HUDEP-2 (cell line): Measurements from ENCODE around the gene DPH1.
A peak's percentile ranks its signal among the peaks of the same experiment; 100 is the strongest.

ENCODE experiments used
- DNase-seq, 76 experiments: peaks; one replicate each; lab custom pipeline; 2025; ENCODE audit not compliant: unreplicated experiment in 76 of 76; lab: John Stamatoyannopoulos, UW

The DPH1 gene

DNA sequence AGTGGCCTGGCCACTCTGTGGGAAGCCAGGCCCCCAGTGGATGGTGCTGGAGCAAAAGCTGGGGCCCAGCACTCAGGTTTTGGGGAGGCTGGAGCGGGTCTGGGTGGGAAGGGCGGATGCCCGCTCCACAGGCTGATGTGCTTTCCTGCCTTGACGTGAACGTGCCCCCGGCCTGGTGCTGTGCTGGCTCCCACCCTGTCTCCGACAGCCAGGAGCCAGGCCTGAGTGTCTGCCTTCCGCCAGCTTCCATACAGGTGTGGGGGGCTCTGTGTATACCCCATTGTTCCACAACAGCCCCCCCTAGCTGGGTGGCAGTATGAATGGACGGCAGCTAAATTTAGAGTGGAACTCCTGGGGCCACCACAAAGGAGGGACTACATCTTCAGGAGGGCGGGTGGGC is 45.0 kb downstream of the DPH1 start:
- no peak for DNase-seq

DNA sequence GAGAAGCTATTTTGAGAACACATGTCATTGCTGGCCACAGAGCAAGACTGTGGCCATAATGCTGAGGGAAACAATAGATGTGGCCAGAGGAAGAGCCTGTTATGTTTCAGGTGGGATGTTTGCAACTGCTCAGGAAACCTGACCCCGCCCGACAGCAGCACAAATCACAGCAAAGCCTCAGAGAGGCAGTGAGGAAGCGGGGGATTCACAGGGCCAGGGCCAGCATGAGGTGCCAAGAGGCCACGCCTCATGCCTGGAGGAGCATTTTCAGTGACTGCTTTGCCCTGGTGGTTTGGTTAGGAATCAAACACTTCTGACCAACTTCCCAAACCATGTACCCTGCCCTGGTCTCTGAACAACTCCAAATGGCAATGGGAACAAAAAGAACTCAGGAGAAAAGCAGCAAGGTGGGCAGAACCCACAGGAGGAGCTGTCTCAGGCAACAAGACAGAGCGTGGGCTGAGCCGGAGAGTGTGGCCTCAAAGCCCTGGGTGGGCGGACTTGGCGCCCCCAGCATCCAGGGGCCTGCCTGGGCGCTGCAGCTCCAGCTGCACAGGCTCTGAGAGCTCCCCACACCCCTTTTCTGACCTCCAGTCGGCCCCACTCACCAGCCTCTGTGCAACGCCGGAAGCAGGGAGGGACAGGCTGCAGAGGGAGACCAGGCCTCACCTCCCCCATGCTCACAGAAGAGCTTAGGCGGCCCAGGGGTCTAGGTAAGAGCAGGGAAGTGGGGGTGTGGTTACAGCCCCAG is 45.6 kb downstream of the DPH1 start:
- DNase-seq, result no peak

DNA sequence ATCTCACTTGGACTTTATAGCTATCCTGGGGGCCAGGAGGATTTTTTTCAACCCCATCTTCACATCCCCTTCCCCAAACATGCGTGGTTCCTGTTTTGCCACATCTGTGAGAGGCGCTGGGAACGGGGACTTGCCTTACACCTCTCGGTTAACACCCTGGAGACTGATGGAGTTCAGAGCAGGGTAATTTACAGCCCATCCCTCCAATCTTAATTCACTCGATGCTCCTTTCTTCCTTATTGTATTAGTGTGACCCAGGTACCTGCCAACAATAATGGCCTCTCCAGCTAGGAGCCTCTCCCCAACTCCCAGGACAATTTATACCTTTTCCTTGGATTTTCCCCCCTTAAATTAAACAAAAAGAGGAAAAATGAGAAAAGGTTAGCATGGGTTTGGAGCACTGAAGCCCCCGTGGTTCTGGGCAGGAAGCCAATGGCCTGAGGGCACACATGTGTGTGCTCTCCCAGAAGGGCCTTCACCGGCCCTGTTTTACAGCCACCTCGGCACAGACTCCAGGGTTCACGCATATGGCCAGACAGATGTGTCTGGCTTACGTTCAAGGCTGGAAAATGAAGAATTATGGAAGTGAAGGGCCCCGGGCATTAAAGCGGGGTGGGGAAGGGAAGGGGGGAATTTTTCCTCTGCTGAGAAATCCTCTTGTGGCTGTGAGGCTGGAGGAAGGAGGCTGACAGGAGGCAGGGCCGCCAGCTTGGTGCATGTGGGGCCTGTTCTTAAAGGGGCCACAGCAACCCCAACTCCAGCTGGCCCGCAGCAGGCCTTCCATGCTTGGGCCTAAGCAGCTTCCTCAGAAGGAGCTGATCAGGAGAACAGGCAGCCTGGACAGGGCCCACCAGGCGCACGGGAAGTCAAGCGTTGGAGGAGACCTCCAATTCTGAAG is 46.4 kb downstream of the DPH1 start:
- DNase-seq, result no peak

DNA sequence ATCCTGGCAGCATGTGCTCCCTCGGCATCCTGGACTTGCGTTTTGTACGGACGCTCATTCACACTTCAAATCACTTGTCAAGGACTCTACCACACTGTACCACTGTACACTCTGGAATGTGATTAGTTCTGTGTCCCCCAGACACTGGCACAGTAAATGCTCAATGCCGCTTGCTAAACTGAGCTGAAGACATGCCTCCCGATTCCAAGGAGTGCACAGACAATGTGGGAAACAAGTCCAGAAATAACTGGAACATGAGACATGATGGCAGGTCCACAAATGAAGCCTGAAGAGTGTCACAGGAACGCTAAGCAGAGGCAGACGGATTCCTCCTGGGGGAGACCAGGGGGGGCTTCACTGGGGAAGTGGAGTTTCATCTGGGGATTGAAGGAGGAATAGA is 47.1 kb downstream of the DPH1 start:
- DNase-seq, result no peak

DNA sequence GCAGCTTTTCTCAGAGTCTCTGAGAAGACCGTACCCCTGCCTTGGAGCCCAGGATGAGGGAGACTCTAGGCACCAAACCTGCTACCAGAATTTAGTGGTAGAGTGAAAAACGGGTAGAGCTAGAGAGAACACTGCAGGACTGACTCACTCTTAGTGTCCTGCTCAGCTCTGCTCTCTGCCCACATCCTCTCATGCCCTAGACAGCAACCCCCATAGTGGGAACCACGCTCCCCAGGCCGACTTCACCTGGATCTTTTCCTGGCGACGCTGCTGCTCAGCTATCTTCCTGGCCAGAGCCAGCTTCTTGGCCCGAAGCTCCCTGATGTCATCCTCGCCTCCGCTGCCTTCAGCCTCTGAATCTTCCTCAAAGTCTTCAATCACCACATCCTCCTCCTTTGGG is 51.6 kb downstream of the DPH1 start:
- no peak for DNase-seq

DNA sequence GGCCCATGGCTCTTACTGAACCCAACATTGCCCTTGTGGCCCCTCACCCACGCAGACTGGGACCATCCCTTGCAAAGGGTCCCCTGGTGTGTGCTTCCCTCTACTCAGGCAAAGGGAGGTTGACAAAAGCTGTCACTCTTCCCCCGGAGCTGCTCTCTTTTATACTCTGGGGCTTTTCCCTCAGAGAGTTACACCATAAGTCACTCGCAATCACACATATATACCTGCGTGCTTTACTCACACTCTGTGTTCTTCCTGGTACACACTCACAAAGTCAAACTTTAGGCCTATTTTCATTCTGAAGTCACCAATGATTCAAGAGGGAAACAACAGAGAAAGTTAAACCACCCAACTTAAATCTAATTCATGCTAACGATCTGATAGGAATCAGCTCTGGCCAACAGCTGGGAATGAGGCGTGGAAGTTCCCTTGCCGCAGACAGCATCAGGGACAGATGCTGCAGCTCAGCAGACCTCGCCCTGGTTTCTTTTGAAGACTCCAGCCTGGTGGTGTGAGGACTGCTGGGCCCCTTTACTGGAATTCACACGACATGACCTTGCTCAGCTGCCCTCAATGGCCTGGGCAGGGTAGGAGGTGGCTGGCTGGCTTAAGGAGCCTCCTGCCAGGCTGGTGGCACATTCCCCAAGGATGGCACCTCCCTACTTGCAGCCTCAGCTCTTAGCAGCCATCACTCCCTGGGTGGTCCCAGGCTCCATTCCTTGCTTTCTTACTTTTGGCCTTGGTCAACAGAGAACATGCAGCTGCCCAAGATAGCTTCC is 52.2 kb downstream of the DPH1 start:
- DNase-seq, result no peak

DNA sequence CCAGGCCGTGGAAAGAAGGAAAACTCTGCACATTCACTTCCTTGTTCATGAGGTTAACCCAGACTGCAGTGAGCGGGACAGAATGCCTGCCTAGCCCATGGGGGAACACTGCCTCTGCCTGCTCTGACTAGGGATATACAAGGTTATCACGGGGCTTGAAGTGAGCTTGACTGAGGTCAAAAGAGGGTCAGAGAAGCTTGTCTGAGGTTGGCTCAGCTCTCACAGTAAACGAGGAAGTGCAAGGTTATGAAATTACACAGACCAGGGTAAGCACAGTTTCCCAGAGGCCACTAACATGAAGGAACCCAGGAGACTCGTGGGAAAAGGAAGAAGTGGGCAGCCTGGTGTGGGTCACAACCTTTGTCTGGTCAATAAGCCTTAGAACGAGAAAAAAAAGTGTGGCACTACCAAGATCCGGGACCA is 53.7 kb downstream of the DPH1 start:
- no peak for DNase-seq

DNA sequence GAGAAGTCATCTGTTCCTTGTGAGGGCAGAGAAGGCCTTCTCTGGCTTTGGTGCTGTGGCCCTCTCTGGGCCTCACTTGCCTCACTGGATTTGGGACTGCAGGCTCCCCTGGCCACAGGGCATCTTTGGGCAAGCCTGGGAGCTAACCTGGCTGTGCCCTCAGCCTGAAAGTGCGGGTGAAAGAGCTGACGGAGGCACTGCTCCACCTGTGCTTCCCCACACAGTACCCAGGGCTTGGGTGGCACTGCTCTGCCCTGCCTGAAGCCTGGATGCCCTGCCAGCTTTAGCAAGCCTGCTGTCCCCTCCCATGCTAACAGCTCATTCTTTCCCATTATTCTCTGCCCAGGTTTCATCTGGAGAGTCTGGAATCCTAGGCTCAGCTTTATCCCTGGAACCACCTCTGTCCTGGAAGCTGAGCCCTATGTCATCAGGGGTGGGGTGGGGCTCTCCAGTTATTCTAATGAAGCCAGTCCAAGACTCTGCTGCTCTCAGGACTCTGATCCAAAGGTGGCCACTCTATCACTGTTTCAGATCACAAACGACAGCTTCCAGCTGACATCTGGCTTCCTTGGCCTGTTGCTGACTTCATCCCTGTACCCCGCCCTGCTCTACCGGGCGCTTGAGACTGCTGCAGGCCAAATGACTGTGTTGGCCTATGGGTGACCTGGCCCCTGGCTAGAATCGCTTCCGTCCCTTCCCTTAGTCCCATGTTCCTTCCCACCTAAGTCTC is 54.2 kb downstream of the DPH1 start:
- DNase-seq, result no peak

DNA sequence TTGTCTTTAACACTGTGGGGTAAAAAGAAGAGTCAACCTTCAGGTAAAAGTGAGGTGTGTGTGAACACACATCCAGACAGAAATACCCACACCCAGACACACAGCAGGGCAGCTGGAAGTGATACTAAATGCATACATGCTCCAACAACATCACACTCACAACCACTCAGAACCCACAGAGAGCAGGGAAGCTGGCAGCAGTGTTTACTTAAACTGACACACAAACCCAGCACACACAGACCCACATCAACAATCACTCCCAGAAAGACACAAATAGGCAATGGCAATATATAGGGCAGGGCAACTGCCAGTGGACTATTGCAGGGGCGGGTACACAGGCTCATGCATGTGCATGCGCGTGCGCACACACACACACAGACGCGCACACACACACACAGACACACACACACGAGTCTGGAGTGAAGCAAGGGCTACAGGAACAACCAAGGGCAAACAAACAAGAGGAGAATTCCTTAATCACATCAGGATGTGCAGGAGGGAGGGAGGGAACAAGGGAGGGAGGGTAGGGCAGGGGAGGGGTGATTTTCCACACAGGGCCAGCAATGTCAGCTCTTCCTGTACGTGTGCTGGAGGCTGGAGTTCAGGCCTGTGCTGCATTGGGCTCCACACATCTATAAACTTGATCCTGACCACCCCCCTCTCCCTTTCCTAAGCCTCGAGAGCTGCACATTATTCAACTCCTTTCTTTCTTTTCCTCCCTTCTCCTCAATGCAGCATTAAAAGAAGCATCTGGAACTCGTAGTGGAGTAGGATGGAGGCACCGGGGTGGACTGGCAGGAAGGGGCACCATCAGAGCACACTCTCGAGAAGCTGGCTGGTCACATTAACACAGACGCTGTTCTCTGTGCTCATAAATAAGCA is 55.1 kb downstream of the DPH1 start:
- DNase-seq, result no peak

DNA sequence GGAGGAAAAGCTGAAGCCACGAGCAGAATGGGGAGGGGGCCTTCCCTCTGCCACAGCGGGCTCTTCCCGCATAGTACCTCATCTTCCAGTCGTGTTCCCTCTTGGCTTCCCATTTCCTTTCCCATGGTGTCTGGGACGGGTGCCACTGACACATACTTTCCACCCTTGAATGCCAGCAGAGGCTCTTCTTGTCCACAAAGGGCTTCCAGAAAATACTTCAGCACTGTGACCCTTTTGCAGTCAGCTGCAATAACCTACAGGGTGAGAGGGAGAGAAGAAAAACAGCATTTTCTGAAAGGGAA is 55.6 kb downstream of the DPH1 start:
- no peak for DNase-seq

DNA sequence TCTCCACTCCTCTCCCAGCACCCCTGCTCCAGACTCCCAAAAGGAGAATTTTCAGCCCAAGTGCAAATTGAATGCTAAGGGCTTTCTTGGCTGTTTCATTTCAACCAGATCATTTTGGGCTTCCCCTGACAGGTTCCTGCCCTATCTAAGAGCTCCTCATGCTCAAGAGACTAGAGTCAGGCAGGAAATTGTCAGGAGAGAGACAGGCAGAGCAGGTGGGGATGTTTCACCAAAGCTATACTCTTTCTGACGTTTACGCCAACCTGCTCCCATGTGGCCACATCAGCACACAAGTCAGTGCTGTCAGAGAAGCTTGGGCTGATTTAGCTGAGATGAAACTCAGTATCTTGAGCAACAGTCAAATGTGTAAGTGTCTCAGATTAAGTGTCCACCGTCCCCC is 56.4 kb downstream of the DPH1 start:
- no peak for DNase-seq

DNA sequence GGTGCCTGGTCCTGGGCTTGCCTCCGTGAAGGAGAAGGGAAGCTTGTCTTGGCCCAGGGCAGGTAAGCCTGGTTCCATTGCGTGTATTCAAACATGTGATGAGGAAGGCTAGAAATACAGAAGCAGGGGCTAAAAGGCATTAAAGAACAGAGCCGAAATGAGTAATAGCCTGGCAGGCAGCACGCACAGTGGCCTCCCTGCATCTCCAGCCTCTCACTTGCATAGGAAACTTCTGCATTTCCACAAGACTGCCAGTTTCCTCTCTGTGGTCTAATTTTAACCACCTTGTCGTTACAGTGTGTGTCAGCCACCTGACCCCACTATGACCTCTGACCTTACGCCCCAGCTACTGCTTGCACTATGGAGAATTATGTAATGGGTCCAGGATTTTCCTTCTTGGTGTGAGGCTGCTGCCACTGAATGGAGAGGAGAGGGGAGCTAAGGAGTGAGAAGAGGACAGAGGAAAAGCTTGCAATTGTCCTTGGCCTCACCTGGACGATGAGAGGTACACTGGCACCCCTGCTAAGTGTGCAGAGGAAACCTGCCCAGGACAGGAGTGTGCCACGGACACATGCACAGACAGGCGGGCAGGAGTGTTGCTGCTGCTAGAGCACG is 57.8 kb downstream of the DPH1 start:
- DNase-seq, result peak in 1 of 76 experiments; percentile 10

DNA sequence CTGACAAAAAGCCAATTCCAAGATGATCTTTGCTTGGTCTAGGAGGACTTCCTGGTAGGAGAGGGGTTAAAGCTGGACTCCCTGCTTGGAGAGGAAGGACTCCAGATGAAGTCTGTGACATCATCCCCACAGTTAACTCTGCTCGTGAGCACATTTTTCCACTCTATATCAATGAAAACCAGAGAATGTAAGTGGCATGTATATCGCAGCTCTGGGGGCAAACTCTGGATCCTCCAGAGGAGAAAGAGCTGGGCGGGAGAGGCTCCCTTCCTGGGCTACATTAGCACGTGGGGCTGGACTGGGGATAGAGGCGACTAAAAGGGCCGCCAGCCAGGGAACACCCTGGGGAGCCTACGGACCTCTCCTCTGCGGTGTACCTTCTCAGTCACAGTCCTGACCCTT is 59.1 kb downstream of the DPH1 start:
- no peak for DNase-seq

DNA sequence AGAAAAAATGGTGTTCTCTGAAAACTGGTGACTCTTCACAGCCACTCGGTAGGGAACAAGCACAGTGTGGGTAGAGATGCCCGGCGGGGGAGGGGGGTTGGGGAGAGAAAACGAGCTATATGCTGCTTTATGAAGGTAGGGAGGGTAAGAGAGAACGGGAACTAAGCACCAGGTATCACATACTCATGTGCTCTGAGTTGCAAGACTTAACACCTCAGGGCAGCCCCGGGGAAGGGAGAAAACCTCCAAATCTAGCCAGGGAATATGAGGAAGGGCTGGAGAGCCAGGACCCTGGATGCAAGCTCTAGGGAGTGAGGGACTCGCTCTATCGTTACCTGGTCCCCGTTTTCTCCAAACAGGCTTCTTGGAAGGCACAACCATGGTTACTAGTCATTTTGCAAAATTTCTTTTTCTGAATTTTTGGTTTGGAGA is 60.3 kb downstream of the DPH1 start:
- no peak for DNase-seq

DNA sequence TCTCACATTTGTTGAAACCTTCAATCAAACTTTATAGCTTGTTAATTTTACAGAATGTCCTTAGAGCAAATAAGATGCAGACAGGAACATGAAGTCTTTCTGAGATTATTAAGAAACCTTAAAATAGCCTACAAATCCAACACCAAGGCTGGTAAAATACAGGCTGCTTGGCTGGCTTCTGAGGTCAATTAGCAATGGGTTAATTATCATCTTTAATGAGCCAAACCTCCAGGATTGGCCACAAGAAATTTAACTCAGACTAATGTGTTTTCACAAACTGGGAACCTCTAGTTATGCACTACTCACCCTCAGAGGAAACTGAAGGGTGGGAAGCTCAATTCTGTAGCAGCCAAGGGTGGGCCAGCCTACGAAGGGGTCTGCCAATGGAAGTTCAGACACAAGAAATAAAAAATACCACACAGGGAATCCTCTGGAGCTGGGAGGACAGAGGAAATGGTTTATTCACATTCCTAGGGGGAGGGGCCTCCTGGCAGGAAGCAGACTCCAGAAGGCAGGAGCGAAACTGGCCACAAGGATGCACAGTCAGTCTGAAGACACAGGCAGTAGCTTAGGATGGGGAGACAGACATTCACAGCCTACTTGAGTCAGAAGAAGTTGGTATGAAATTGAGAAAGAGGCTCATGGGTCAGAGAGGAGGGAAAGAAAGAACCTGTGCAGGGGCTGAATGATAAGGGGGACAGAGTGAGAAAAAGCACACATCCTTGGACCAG is 61.0 kb downstream of the DPH1 start:
- no peak for DNase-seq

DNA sequence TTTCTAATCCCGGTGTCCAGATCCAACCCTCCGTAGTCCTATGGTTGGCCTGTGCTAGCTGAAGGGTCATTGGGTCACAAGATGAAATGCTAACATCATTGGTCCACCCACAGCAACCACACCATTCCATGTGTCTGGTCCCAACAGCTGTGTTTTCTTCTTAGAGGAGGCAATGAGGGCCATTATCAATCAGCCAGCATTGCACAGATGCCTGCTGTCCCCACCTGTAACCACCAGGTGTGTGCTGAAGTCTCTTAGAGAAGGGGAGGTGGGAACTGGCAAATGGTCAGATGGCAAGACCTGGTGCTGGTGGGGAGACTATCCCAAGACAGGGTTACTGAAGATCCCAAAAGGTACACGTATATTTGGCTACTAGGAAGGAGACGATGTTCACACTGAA is 62.3 kb downstream of the DPH1 start:
- DNase-seq, result no peak

DNA sequence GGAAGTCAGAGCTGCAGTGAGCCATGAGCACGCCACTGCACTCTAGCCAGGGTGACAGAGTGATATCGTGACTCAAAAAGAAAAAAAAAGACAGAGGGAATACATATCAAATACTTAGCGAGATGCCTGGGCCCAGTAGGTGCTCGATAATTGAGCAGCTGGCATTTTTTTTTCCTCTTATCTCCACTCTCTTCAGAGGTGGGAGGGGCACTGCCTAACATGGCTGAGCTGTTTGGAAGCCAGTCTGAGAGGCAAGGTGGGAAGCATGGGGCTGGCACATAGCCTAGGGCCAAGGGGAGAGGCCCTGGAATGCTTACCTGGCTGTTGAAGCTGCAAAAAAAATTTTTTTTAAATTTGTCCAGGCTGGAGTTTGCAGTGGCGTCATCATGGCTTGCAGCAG is 63.4 kb downstream of the DPH1 start:
- peak in 71 of 76 experiments; percentile 13 to 82 (median 46) for DNase-seq
